ENCODE results near the gene CD59. TPM values are rescaled to one million over a fixed set of nuclear protein-coding genes. Genes with fewer than 3 reads are reported as not detected.
"Not testable (repeated sequence)": the region's sequence is repeated elsewhere in the genome, so short reads cannot be mapped to it uniquely, and the experiment has no call there.

CD59 gene
- total and polyA plus RNA-seq, 4 experiments from 2014 or later, result 68.3 to 100 (median 85.9) TPM

GRCh38 chr11:33727539-33727938, 8.7 kb downstream of the CD59 start:
- H3K27ac ChIP-seq (ENCODE audit: low read depth, low read length); H3K4me3 ChIP-seq (ENCODE audit: low read length in 2 of 2); H3K36me3 ChIP-seq (ENCODE audit: insufficient read depth, low read length); POLR2A ChIA-PET (ENCODE audit: partially characterized antibody); H3K27ac Mint-ChIP-seq; intact Hi-C loops (cut with micrococcal nuclease); H3K4me3 Mint-ChIP-seq; H3K27me3 ChIP-seq (ENCODE audit: insufficient read depth, low read length); H3K27me3 Mint-ChIP-seq; H3K36me3 Mint-ChIP-seq; H3K9me3 Mint-ChIP-seq; DNase-seq; H3K9me3 ChIP-seq (ENCODE audit: control insufficient read depth in 1 of 2, low read length in 2 of 2): not testable (repeated sequence)
- CTCF ChIA-PET (ENCODE audit: partially characterized antibody), result interaction anchor here (1.3 kb wide), 1 partner anchor 15 kb away, joined by 6 read pairs; no protein-coding TSS in a partner anchor
- H3K4me1 ChIP-seq (ENCODE audit: insufficient read depth, low read length), result peaks cover 35% of the 10 kb centered on the region
- H3K4me1 Mint-ChIP-seq, result peaks cover 33 to 56% (median 43%) of the 10 kb centered on the region in 4 donors

- intact Hi-C loops (cut with micrococcal nuclease), result no loop called here
- H3K9me3 Mint-ChIP-seq, result no peaks in the 10 kb centered on the region
- H3K27ac Mint-ChIP-seq, result no peak overlapping the region
- POLR2A ChIA-PET (ENCODE audit: partially characterized antibody), result no interaction called here
- H3K27me3 ChIP-seq (ENCODE audit: insufficient read depth, low read length), result no peaks in the 10 kb centered on the region
- H3K36me3 ChIP-seq (ENCODE audit: insufficient read depth, low read length), result peaks cover 4% of the 10 kb centered on the region
- no peak overlapping the region for H3K4me3 Mint-ChIP-seq
- peaks cover 24% of the 10 kb centered on the region for H3K4me1 ChIP-seq (ENCODE audit: insufficient read depth, low read length)
- no peaks in the 10 kb centered on the region for H3K9me3 ChIP-seq (ENCODE audit: control insufficient read depth in 1 of 2, low read length in 2 of 2)
- no peak overlapping the region for H3K4me3 ChIP-seq (ENCODE audit: low read length in 2 of 2)
- H3K27me3 Mint-ChIP-seq, result no peaks in the 10 kb centered on the region
- CTCF ChIA-PET (ENCODE audit: partially characterized antibody), result interaction anchor here (1.1 kb wide), 1 partner anchor 9 kb away, joined by 3 read pairs; no protein-coding TSS in a partner anchor
- peaks cover 27 to 49% (median 39%) of the 10 kb centered on the region in 4 donors for H3K4me1 Mint-ChIP-seq
- DNase-seq, result no peak
- H3K27ac ChIP-seq (ENCODE audit: low read depth, low read length), result no peak overlapping the region
- peaks cover 12 to 14% of the 10 kb centered on the region in 2 donors for H3K36me3 Mint-ChIP-seq
These were observed 10.7 kb downstream of the CD59 start for GRCh38 chr11:33725496-33725895.

- intact Hi-C loops (cut with micrococcal nuclease), result no loop called here
- Histone ChIP-seq H3K27me3 (ENCODE audit: insufficient read depth, low read length) (no peaks in the 10 kb centered on the region), H3K27ac (ENCODE audit: low read depth, low read length) (no peak overlapping the region), H3K36me3 (ENCODE audit: insufficient read depth, low read length) (peaks cover 10% of the 10 kb centered on the region), H3K9me3 (ENCODE audit: control insufficient read depth in 1 of 2, low read length in 2 of 2) (no peaks in the 10 kb centered on the region), H3K4me3 (ENCODE audit: low read length in 2 of 2) (no peak overlapping the region), H3K4me1 (ENCODE audit: insufficient read depth, low read length) (peaks cover 21% of the 10 kb centered on the region)
- ChIA-PET POLR2A (ENCODE audit: partially characterized antibody) (no interaction called here), CTCF (ENCODE audit: partially characterized antibody) (no interaction called here)
- Mint-ChIP-seq H3K9me3 (no peaks in the 10 kb centered on the region), H3K27ac (peak overlapping the region in 2 of 7 donors; percentile 37 to 65), H3K4me3 (no peak overlapping the region), H3K4me1 (peaks cover 27 to 49% (median 39%) of the 10 kb centered on the region in 4 donors), H3K27me3 (no peaks in the 10 kb centered on the region), H3K36me3 (peaks cover 18 to 20% of the 10 kb centered on the region in 2 donors)
- no peak for DNase-seq
These were observed 11.6 kb downstream of the CD59 start for GRCh38 chr11:33724644-33725035.

- Histone ChIP-seq H3K27ac (ENCODE audit: low read depth, low read length) (no peak overlapping the region), H3K27me3 (ENCODE audit: insufficient read depth, low read length) (no peaks in the 10 kb centered on the region), H3K4me1 (ENCODE audit: insufficient read depth, low read length) (peaks cover 21% of the 10 kb centered on the region), H3K9me3 (ENCODE audit: control insufficient read depth in 1 of 2, low read length in 2 of 2) (no peaks in the 10 kb centered on the region), H3K4me3 (ENCODE audit: low read length in 2 of 2) (no peak overlapping the region), H3K36me3 (ENCODE audit: insufficient read depth, low read length) (peaks cover 10% of the 10 kb centered on the region)
- Mint-ChIP-seq H3K27ac (no peak overlapping the region), H3K4me1 (peaks cover 22 to 45% (median 35%) of the 10 kb centered on the region in 4 donors), H3K4me3 (peak overlapping the region in 1 of 8 donors; percentile 31), H3K36me3 (peaks cover 25 to 26% of the 10 kb centered on the region in 2 donors), H3K9me3 (no peaks in the 10 kb centered on the region), H3K27me3 (no peaks in the 10 kb centered on the region)
- ChIA-PET POLR2A (ENCODE audit: partially characterized antibody) (no interaction called here), CTCF (ENCODE audit: partially characterized antibody) (interaction anchor here (1.4 kb wide), 1 partner anchor 19 kb away, joined by 4 read pairs; no protein-coding TSS in a partner anchor)
- intact Hi-C loops (cut with micrococcal nuclease), result no loop called here
- DNase-seq, result no peak
These were observed 12.9 kb downstream of the CD59 start for GRCh38 chr11:33723238-33723881.

GRCh38 chr11:33722590-33723234, 13.5 kb downstream of the CD59 start:
- Histone ChIP-seq H3K4me1 (ENCODE audit: insufficient read depth, low read length) (peaks cover 21% of the 10 kb centered on the region), H3K36me3 (ENCODE audit: insufficient read depth, low read length) (peaks cover 10% of the 10 kb centered on the region), H3K4me3 (ENCODE audit: low read length in 2 of 2) (no peak overlapping the region), H3K27ac (ENCODE audit: low read depth, low read length) (no peak overlapping the region), H3K27me3 (ENCODE audit: insufficient read depth, low read length) (no peaks in the 10 kb centered on the region), H3K9me3 (ENCODE audit: control insufficient read depth in 1 of 2, low read length in 2 of 2) (no peaks in the 10 kb centered on the region)
- ChIA-PET CTCF (ENCODE audit: partially characterized antibody) (interaction anchor here (1.4 kb wide), 1 partner anchor 20 kb away, joined by 4 read pairs; no protein-coding TSS in a partner anchor), POLR2A (ENCODE audit: partially characterized antibody) (no interaction called here)
- no peaks in the 10 kb centered on the region for H3K9me3 Mint-ChIP-seq
- peaks cover 22 to 43% (median 34%) of the 10 kb centered on the region in 4 donors for H3K4me1 Mint-ChIP-seq
- H3K27me3 Mint-ChIP-seq, result no peaks in the 10 kb centered on the region
- peak overlapping the region in 1 of 7 donors; percentile 63 for H3K27ac Mint-ChIP-seq
- DNase-seq, result no peak
- peaks cover 25 to 28% of the 10 kb centered on the region in 2 donors for H3K36me3 Mint-ChIP-seq
- no peak overlapping the region for H3K4me3 Mint-ChIP-seq
- intact Hi-C loops (cut with micrococcal nuclease), result no loop called here

GRCh38 chr11:33721984-33722383, 14.2 kb downstream of the CD59 start:
- CTCF ChIA-PET (ENCODE audit: partially characterized antibody), result interaction anchor here (1.4 kb wide), 1 partner anchor 21 kb away, joined by 4 read pairs; no protein-coding TSS in a partner anchor
- peak overlapping the region in 2 of 7 donors; percentile 24 to 35 for H3K27ac Mint-ChIP-seq
- Histone ChIP-seq H3K9me3 (ENCODE audit: control insufficient read depth in 1 of 2, low read length in 2 of 2) (no peaks in the 10 kb centered on the region), H3K4me1 (ENCODE audit: insufficient read depth, low read length) (peaks cover 21% of the 10 kb centered on the region), H3K36me3 (ENCODE audit: insufficient read depth, low read length) (peaks cover 10% of the 10 kb centered on the region), H3K27ac (ENCODE audit: low read depth, low read length) (no peak overlapping the region), H3K27me3 (ENCODE audit: insufficient read depth, low read length) (no peaks in the 10 kb centered on the region), H3K4me3 (ENCODE audit: low read length in 2 of 2) (no peak overlapping the region)
- no peak for DNase-seq
- POLR2A ChIA-PET (ENCODE audit: partially characterized antibody), result no interaction called here
- H3K4me3 Mint-ChIP-seq, result no peak overlapping the region
- intact Hi-C loops (cut with micrococcal nuclease), result no loop called here
- peaks cover 29 to 36% of the 10 kb centered on the region in 2 donors for H3K36me3 Mint-ChIP-seq
- H3K4me1 Mint-ChIP-seq, result peaks cover 22 to 43% (median 32%) of the 10 kb centered on the region in 4 donors
- H3K9me3 Mint-ChIP-seq, result no peaks in the 10 kb centered on the region
- no peaks in the 10 kb centered on the region for H3K27me3 Mint-ChIP-seq

DNA sequence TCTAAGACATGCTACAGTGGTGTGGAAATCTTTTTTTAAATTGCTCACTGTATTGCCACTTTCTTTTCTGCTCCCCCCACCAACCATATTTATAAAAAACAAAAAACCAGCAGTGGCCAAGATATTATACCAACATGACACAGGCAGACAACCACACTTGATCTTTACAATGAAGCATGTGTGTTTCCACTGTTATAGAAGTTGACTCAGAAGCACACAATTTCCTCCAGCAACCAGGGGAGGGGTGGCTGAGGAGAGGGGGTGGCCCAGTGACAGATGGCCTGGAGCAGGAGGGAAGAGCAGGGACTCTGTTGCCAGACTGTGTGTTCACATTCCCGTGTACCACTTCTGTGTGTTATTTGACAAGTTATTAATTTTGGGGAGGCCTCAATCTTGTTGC, 14.8 kb downstream of the CD59 start:
- Histone ChIP-seq H3K4me3 (ENCODE audit: low read length in 2 of 2) (no peak overlapping the region), H3K27me3 (ENCODE audit: insufficient read depth, low read length) (no peaks in the 10 kb centered on the region), H3K36me3 (ENCODE audit: insufficient read depth, low read length) (peaks cover 10% of the 10 kb centered on the region), H3K9me3 (ENCODE audit: control insufficient read depth in 1 of 2, low read length in 2 of 2) (no peaks in the 10 kb centered on the region), H3K27ac (ENCODE audit: low read depth, low read length) (no peak overlapping the region), H3K4me1 (ENCODE audit: insufficient read depth, low read length) (peaks cover 21% of the 10 kb centered on the region)
- peak overlapping the region in 2 of 7 donors; percentile 8 to 51 for H3K27ac Mint-ChIP-seq
- H3K4me1 Mint-ChIP-seq, result peaks cover 19 to 43% (median 29%) of the 10 kb centered on the region in 4 donors
- peaks cover 34 to 40% of the 10 kb centered on the region in 2 donors for H3K36me3 Mint-ChIP-seq
- CTCF ChIA-PET (ENCODE audit: partially characterized antibody), result no interaction called here
- no peaks in the 10 kb centered on the region for H3K27me3 Mint-ChIP-seq
- intact Hi-C loops (cut with micrococcal nuclease), result no loop called here
- DNase-seq, result no peak
- H3K9me3 Mint-ChIP-seq, result no peaks in the 10 kb centered on the region
- POLR2A ChIA-PET (ENCODE audit: partially characterized antibody), result interaction anchor here (0.5 kb wide), 1 partner anchor 12 kb away, joined by 3 read pairs; no protein-coding TSS in a partner anchor
- H3K4me3 Mint-ChIP-seq, result no peak overlapping the region

Measured in CD4-positive, alpha-beta memory T cell (primary cell).